Kidney tubule cell (primary cell): Measurements from ENCODE around the gene NDUFS4.
"Not testable (repeated sequence)": the region's sequence is repeated elsewhere in the genome, so short reads cannot be mapped to it uniquely, and the experiment has no call there.

Experiments used
- DNase-seq: peaks from one replicate; pipeline ENCODE4 v3.0.0-alpha.2; 2018; ENCODE audit warnings: low spot score

Gene NDUFS4

DNA sequence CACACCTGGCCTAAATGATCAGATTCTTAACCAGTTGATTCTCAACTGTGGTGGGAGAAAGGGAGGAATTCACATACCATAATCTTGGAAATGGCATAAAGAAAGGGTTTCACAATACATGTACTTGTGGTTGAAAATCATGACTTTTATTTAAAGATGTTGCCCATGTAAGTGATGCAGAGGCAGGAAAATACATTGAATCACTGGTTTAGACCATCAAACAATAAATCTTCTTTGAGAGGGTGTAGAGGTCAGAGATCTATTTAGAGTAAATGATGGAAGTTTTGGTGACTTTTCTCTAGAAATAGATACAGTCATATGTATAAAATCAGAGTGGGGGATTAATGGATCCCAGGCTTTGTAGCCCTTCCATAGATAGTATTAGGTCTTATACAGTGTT is 15.4 kb downstream of the NDUFS4 start:
- no peak for DNase-seq

DNA sequence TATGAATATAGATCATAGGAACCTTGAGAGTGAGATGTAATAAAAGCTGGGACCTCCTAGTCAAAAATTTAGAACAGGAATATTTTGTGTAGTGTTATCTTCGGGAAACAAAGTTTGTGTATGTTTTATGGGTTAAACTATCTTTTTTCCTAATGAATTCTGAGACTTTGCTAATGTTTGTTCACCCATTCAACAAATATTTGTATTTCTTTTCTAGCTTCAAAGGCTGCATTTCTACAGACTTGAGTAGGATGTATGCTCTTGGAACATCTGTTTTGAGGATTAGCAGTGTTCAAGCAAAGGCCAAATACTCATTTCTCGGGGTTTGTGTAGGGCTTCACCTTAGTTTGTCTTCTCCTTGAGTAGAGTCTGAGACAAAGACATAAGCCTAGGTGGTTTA is 16.2 kb downstream of the NDUFS4 start:
- DNase-seq, result no peak

DNA sequence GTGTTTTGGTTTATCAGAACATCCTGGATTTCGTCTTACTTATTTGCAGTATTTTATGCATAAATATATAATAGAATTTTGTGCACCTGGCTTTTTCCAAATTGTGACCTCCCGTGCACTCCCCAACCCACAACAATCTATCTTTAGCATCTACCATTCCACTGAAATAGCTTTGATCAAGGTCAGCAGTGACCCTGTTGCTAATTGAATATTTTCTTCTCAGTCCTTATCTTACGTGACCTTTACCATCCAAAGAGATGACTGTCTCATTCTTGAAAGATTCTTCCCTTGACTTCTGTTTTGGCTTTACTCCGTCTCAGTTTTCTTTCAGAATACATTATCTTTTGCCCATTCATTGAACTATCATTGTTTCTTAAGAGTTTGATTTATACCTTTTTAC is 18.4 kb downstream of the NDUFS4 start:
- no peak for DNase-seq

DNA sequence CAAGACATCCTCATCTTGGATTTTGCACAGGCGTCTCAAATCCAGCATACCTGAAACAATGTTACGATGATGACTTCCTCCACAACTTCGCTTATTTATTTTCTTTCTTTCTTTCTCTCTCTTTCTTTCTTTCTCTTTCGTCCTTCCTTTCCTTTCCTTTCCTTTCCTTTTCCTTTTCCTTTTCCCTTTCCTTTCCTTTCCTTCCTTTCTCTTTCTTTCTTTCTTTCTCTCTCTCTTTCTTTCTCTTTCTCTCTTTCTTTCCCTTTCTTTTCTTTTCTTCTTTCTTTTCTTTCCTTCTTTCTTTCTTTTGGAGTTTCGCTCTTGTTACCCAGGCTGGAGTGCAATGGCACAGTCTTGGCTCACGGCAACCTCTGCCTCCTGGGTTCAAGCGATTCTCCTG is 20.1 kb downstream of the NDUFS4 start:
- no peak for DNase-seq

DNA sequence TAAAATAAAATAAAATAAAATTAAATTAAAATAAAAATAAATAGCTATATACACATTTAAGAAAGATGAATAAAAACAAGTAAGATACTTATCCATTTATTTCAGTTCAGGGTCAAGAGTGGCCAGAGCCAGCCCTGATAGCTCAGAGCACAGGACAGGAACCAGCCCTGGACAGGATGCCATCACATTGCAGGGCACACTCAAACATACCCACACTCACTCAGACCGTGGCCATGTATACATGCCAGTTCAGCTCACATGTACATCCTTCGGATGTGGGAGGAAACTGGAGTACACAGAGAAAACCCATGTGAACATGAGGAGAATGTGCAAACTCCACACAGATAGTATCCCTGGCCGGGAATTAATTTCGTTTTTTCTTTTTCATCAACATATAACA is 21.8 kb downstream of the NDUFS4 start:
- no peak for DNase-seq

DNA sequence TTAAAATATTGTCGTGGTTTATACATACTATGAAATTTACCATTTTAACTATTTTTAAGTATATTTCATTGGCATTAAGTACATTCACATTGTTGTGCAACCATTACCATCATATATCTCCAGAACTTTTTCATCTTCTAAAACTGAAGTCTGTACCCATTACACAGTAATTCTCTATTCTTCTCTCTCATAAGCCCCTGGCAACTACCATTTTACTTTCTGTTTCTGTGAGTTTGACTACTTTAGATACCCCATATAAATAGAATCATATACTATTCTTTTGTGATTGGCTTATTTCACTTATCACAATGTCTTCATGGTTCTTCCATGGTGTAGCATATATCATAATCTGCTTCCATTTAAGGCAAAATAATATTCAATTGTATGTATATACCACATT is 30.3 kb downstream of the NDUFS4 start:
- DNase-seq, result no peak

DNA sequence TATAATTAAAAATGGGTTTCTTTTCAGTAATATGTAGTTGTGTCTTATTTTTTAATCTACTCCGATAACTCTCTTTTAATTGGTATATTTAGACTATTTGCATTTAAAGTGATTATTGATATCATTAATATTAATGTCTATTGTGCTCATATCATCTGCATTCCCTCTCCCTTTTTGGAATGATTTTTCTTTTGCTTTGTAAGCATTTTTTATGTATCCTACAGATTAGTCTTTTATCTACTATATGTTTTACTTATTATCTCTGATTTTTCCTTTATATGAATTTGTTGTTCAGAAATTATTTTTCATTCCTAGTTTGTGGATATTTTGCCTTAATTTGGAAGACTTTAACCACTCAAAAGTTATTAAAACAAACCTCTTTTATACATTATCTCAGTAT is 34.0 kb downstream of the NDUFS4 start:
- no peak for DNase-seq

DNA sequence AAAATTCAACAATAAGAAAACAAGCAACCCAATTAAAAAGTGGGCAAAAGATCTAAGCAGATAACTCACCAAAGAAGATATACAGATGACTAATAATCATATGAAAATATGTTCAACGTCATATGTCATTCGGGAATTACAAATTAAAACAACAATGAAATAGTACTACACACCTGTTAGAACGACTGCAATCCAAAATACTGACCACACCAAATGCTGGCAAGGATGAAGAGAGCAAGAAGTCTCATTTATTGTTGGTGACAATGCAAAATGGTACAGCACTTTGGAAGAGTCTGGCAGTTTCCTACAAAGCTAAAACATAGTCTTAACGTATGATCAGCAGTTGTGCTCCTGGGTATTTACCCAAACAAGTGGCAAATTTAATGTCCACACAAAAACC is 37.5 kb downstream of the NDUFS4 start:
- DNase-seq, result no peak

DNA sequence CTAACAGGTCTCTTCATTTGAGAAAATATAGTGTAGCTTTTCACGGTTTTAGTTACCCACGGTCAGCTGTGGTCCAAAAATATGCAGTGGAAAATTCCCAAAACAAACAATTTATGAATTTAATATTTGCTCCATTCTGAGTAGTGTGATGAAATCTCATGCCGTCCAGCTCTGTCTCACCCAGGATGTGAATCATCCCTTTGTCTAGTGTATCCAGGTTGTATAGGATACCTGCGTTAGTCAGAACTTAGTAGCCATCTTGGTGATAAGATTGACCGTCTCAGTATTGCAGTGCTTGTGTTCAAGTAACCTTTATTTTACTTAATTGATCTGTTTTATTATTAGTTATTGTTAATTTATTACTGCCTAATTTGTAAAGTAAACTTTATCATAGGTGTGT is 41.1 kb downstream of the NDUFS4 start:
- DNase-seq, result peak; percentile 60

DNA sequence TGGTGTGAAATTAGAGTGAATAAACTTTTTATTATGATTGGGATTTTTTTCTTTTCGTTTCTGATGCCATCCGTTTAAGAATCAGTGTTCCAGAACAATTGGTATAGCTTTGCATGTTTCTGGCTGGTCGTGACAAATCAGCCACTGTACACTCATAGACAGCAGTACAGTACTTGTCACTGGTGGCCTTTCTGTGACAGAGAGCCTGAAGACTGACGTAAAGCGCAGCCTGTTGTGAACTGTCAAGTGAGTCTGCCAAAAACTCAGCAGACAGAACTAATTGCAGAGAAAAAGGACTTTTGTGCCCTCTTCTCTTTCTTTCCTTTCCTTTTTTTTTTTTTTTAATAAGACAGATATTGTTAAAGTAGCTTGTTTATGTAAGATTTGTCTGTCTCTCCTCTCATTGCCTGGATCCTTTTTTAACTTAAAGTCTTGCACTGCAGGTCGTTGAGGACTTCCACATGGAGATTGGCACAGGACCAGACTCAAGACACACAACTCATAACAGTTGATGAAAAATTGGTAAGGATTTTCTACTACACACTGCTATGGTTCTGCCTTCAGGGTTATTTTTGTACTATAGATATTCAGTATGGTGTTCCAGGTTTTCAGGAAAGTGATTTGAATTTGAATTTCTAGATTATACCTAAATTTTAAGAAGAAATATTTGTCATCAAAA is 42.7 kb downstream of the NDUFS4 start:
- DNase-seq, result peak; percentile 39

DNA sequence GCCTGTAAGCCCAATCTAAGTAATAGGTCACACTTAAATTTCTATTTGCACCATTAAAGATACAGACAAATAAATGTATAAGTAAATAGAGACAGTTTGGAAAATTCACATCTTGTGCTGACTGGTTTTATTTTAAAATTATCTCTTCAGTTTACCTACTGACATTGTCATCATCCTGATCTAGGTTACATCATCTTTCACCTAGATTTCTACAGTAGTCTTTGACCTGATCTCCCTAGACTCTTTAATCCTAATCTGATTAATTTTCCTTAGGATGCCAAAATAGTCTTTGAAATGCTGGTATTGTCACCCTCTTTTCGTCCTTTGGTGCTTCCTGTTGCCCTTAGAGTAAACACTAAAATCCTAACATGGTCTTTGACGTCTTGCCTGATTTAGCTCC is 43.9 kb downstream of the NDUFS4 start:
- DNase-seq, result no peak

DNA sequence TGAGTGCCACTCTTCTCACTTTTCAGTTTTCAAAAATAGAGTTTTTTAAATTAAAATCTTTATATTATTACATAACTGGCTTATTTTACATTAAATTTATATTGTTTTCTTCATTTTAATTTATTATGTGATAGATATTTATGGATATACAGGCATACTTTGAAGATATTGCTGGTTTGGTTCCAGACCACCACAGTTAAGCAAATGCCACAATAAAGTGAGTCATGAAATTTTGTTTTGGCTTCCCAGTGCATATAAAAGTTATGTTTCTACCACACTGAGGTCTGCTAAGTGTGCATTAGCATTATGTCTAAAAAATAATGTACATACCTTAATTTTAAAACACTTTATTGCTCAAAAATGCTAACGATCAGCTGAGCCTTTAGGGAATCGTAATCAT is 47.4 kb downstream of the NDUFS4 start:
- DNase-seq, result no peak

DNA sequence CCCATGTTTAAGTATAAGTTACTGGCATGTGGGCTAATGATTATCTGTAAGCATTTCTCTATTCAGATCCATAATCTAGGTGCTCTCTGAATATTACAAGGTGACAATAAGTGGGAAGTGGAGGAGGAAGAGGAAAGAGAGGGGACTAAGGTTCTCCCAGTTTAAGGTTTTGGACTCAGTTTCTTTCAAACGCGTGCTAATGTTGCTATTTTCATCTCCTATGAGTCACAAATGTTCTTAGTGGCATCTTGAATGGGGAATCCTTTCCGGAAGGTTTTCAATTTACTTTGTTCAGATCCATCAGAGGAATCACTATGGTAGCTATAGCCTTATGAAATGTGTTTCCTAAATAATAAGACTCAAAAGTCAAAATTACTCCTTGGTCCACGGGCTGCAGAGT is 48.5 kb downstream of the NDUFS4 start:
- DNase-seq, result not testable (repeated sequence)

DNA sequence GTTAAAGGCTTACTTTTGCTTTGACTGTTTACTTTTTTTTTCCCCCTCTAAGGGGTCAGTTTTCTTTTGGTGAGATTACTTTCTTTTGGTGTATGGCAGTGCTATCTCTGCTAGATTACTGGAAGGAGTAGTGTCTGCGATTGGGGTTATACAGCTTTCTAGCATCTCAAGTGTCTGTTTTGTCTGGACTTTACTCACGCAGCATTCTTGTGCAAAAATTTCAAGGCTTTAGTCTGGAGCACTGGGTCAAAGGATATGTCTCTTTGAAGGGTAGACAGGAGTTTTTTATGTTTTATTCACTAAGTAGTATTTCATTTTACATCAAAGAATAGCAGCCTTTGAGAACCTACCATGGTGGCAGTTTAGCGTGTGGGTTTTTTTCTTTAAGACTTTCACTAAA is 52.6 kb downstream of the NDUFS4 start:
- no peak for DNase-seq

DNA sequence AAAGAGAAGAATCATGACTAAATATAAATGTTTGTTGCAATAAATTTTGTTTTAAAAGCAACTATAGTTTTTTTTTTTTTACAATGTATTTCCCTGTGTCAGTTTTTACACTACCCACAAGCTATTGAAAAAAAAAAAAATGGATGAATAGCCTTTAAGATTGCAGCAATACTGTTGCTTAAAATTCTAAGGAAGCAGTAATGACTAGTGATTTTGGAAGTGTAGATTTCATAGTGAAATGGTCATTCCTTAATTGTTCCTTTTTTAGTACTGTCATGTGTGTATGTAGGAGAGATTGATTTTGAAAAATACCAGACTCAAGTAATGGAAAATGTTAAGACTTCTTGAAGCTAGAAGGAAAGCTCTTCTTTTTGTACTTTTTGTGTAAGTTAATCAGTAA is 53.1 kb downstream of the NDUFS4 start:
- no peak for DNase-seq

DNA sequence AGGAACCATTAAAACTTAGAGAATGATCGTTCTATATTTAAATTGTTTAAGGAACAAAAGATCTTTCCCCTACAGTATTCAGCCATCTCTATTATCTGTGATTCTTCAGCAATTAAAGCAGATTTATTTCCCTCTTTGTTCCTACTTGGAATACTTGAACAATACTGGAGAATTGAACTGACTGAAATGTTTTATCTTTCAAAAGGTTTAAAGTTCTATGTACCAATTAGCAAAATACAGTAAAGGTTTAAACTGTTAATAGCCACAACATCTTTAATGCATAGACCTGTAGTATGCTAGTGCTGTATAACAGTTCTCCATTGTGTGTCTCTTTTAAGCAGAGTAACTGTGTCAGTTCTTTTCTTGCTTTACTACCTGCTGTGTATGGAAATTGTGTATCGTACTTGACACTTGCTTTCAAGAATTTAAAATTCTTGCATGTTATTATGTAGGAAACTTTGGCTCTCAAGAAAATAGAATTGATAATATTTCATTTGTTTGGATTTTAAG is 54.0 kb downstream of the NDUFS4 start:
- DNase-seq, result no peak

DNA sequence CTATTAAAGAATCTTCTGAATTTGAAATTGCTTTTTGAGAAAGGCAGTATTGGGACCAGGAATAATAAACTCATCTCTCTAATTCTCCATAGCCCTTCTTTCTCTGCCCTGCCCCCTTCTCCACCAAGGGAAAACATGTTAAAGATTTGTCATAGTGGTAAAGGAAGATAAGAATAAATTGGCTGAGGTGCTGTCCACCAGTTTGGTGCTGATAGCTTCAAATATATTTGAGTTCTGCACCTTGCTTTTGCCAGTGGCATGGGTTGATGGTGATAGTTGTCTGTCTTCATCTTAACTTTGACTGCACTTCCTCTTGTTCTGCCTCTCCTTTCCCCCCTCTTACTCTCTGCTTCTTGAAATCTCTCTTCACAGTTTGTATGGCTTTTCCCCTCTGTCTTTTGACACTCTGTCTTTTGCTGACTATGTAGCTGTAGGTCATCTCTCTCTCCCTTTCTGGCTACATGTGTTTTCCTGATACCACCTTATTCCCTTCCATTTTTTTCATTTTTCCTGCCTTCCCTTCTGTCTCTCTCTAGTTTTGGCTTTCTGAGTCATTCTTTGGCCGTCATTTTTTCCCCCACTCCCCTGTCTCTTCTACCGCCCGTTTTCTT is 56.6 kb downstream of the NDUFS4 start:
- no peak for DNase-seq

DNA sequence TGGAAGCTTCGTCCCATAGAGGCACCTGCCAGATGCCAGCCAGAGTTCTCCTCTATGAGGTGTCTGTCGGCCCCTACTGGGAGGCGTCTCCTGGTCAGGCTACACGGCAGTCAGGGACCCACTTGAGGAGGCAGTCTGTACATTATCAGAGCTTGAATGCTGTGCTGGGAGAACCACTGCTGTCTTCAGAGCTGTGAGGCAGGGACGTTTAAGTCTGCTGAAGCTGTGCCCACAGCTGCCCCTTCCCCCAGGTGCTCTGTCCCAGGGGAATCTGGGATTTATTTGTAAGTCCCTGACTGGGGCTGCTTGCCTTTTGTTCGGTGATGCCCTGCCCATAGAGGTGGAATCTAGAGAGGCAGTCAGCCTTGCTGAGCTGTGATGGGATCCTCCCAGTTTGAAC is 70.8 kb downstream of the NDUFS4 start:
- DNase-seq, result no peak

DNA sequence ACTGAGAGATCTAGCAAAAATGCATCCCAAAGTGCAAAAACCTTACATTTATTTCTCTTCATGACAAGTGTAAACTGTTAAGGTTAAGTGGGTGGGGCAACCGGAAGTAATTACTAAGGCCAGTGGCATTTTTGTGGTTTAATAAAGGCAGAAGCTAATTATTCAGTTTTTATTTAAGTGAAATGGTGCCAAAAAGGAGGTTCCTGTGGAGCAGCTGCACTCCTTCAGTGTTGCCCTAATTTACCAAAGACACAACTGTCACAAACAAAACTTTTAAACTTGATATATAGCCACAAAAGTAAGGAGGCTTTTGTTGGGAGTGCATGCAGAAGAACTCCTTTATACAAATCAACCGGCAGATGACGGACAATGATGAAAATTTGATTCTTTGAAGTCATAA is 81.6 kb downstream of the NDUFS4 start:
- DNase-seq, result no peak

DNA sequence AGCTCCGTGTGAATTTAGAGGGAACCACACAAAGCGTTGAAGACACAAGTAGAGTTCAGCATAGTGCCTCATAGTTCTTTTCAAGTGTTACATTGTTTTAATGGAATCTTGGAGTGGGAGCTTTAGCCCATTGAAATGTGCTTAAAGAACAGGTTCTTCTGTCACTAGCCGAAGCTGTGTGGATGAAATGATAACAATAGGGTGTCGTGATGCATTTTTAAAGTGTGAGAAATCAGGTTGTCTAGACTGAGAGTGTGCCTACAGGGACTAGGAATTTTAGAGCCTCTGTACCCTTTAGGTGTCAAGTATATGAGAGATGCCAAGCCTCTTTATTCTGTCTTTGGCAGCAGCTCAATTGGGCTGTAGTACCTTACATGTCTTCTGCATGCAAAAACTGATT is 83.0 kb downstream of the NDUFS4 start:
- no peak for DNase-seq

DNA sequence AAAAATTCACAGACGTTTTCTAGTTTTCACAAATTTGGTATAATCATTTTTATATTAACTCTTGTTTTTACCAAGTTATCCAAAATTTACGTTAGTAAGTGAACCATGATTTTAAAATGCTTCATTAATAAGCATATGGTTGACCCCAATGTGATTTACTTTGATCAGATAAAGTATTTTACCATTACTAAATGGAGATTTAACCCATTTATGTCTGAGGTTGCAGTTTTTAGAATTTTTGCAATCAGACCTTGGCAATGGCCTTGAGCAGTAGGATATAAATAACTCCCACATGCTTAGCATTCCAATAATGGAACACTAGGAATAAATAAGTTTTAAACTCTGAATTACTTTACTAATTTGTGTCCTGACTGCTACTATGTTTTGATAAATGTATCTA is 84.6 kb downstream of the NDUFS4 start:
- no peak for DNase-seq

DNA sequence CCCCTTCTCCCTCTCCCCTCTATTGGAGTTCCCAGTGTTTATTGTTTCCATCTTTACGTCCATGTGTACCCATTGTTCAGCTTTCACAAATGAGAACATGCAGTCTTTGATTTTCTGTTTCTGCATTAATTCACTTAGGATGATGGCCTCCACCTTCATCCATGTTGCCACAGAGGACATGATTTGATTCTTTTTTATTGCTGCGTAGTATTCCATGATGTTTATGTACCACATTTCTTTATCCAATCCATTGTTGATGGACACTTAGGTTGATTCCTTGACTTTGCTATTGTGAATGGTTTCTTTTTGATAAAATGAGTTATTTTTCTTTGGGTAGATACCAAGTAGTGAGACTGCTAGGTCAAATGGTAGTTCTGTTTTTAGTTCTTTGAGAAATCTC is 88.9 kb downstream of the NDUFS4 start:
- DNase-seq, result no peak

DNA sequence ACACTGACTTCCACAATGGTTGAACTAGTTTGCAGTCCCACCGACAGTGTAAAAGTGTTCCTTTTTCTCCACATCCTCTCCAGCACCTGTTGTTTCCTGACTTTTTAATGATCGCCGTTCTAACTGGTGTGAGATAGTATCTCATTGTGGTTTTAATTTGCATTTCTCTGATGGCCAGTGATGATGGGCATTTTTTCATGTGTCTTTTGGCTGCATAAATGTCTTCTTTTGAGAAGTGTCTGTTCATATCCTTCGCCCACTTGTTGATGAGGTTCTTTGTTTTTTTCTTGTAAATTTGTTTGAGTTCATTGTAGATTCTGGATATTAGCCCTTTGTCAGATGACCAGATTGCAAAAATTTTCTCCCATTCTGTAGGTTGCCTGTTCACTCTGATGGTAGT is 100.1 kb downstream of the NDUFS4 start:
- not testable (repeated sequence) for DNase-seq

DNA sequence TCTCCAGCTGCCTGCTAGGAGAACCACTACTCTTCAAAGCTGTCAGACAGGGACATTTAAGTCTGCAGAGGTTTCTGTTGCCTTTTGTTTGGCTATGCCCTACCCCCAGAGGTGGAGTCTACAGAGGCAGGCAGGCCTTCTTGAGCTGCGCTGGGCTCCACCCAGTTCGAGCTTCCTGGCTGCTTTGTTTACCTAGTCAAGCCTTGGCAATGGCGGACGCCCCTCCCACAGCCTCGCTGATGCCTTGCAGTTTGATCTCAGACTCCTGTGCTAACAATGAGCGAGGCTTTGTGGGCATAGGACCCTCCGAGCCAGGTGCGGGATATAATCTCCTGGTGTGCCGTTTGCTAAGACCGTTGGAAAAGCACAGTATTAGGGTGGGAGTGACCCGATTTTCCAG is 104.9 kb downstream of the NDUFS4 start:
- DNase-seq, result not testable (repeated sequence)
